SK-N-SH (cell line): Measurements from ENCODE around the gene NKAIN1. TPM values are rescaled to one million over a fixed set of nuclear protein-coding genes. Genes with fewer than 3 reads are reported as not detected.

Source experiments
- CTCF ChIA-PET: fragments of 300-600, 350-600 bp; formaldehyde crosslinking; extraction: SDS; loops from one replicate; lab custom pipeline; 2021; lab: Yijun Ruan, JAX
- POLR2A ChIA-PET: fragments of 350-600 bp; sonication (Branson Sonifier 250); formaldehyde crosslinking; extraction: SDS; loops from one replicate; lab custom pipeline; 2020; ENCODE audit warnings: antibody characterized with exemption, inconsistent platforms; lab: Yijun Ruan, JAX
- DNase-seq: peaks from one replicate; pipeline ENCODE4 v3.0.0; 2012
- H2AFZ ChIP-seq: fragments of 200-600 bp; sonication (generic); 2 replicates; pipeline ENCODE4 v1.8.1; 2016; ENCODE audit warnings: antibody characterized with exemption, mild to moderate bottlenecking, low read depth
- H3F3A ChIP-seq: fragments of 200-600 bp; sonication (generic); replicated peaks from 2 replicates; pipeline ENCODE3; 2016; ENCODE audit warnings: antibody characterized with exemption, mild to moderate bottlenecking; ENCODE audit not compliant: insufficient read depth
- H3K27ac ChIP-seq, 2 experiments: fragments of 200-500 bp in 1 of 2; fragments of 200-600 bp in 1 of 2; sonication (Bioruptor generic) in 1 of 2; sonication (generic), shearing (Covaris generic) in 1 of 2; 2 replicates each; pipeline versions ENCODE4 v1.5.1 to v1.6.1; 2014 to 2016; ENCODE audit warnings: low read depth in 2 of 2, inconsistent platforms in 1 of 2, low read length in 1 of 2, mild to moderate bottlenecking in 1 of 2, mixed read lengths in 1 of 2
- H3K27me3 ChIP-seq: fragments of 200-600 bp; sonication (generic), shearing (Covaris generic); 2 replicates; pipeline ENCODE4 v1.6.1; 2016; ENCODE audit warnings: mixed run types; ENCODE audit not compliant: insufficient read depth
- H3K36me3 ChIP-seq, 2 experiments: fragments of 200-500 bp in 1 of 2; fragments of 200-600 bp in 1 of 2; sonication (Bioruptor generic) in 1 of 2; sonication (generic) in 1 of 2; replicated peaks in 1 of 2; 2 replicates each; pipeline versions ENCODE3 to v1.5.1; 2014 to 2016; ENCODE audit warnings: low read length in 1 of 2, mild to moderate bottlenecking in 1 of 2; ENCODE audit not compliant: insufficient read depth in 2 of 2, control insufficient read depth in 1 of 2
- H3K4me1 ChIP-seq, 2 experiments: fragments of 200-500 bp in 1 of 2; fragments of 200-600 bp in 1 of 2; sonication (Bioruptor generic) in 1 of 2; sonication (generic), shearing (Covaris generic) in 1 of 2; 2 replicates each; pipeline versions ENCODE4 v1.5.1 to v1.6.1; 2014 to 2016; ENCODE audit warnings: low read depth in 1 of 2, low read length in 1 of 2, mixed run types in 1 of 2; ENCODE audit not compliant: insufficient read depth in 2 of 2, control insufficient read depth in 1 of 2
- H3K4me2 ChIP-seq: fragments of 200-600 bp; sonication (generic), shearing (Covaris generic); 2 replicates; pipeline ENCODE4 v1.6.1; 2017; ENCODE audit warnings: mixed run types
- H3K4me3 ChIP-seq, 2 experiments: fragments of 200-500 bp in 1 of 2; fragments of 200-600 bp in 1 of 2; sonication (Bioruptor generic) in 1 of 2; sonication (generic), shearing (Covaris generic) in 1 of 2; 2 replicates each; pipeline versions ENCODE4 v1.5.1 to v1.8.1; 2014 to 2016; ENCODE audit warnings: low read depth in 2 of 2, inconsistent platforms in 1 of 2, low read length in 1 of 2, mild to moderate bottlenecking in 1 of 2, mixed read lengths in 1 of 2, moderate library complexity in 1 of 2
- H3K79me2 ChIP-seq: fragments of 200-600 bp; sonication (generic); 2 replicates; pipeline ENCODE4 v1.8.1; 2017; ENCODE audit warnings: mild to moderate bottlenecking; ENCODE audit not compliant: insufficient read depth
- H3K9ac ChIP-seq: fragments of 200-600 bp; sonication (generic); 2 replicates; pipeline ENCODE4 v1.6.1; 2017; ENCODE audit warnings: mixed run types
- H3K9me2 ChIP-seq: fragments of 200-600 bp; sonication (generic); 2 replicates; pipeline ENCODE4 v1.6.1; 2017; ENCODE audit warnings: mixed run types
- H3K9me3 ChIP-seq: fragments of 200-600 bp; sonication (generic); 2 replicates; pipeline ENCODE4 v1.6.1; 2017; ENCODE audit warnings: mixed run types, mild to moderate bottlenecking, moderate library complexity
- H4K20me1 ChIP-seq: fragments of 200-600 bp; sonication (generic); 2 replicates; pipeline ENCODE4 v1.6.1; 2017; ENCODE audit warnings: mild to moderate bottlenecking, mixed run types; ENCODE audit not compliant: insufficient read depth
- CHD2 ChIP-seq: fragments of 150-350 bp; IDR thresholded peaks from 2 replicates; pipeline ENCODE4 v1.6.1; 2018; ENCODE audit warnings: low read length; ENCODE audit not compliant: partially characterized antibody
- ELF1 ChIP-seq: IDR thresholded peaks from 2 replicates; pipeline ENCODE4 v1.4.0; 2012
- EP300 ChIP-seq, 2 experiments: IDR thresholded peaks; 2 replicates each; pipeline versions ENCODE4 v1.4.0 to v1.6.1; 2012; ENCODE audit warnings: borderline replicate concordance in 1 of 2, low read depth in 1 of 2, low read length in 1 of 2
- EZH2phosphoT487 ChIP-seq: fragments of 200-600 bp; sonication (generic); IDR thresholded peaks from 2 replicates; pipeline ENCODE4 v1.6.1; 2017; ENCODE audit warnings: low read depth, mixed run types, mild to moderate bottlenecking, antibody characterized with exemption, moderate library complexity, borderline replicate concordance
- FOSL2 ChIP-seq: IDR thresholded peaks from 2 replicates; pipeline ENCODE4 v1.4.0; 2012; ENCODE audit warnings: low read depth, mild to moderate bottlenecking, moderate library complexity, borderline replicate concordance
- FOXM1 ChIP-seq: IDR thresholded peaks from 2 replicates; pipeline ENCODE4 v1.4.0; 2012; ENCODE audit warnings: low read depth, mild to moderate bottlenecking
- GABPA ChIP-seq: IDR thresholded peaks from 2 replicates; pipeline ENCODE4 v1.4.0; 2012; ENCODE audit warnings: low read depth, mild to moderate bottlenecking
- GATA2 ChIP-seq: sonication (generic); formaldehyde crosslinking; IDR thresholded peaks from 2 replicates; pipeline ENCODE4 v1.5.0; 2020; ENCODE audit warnings: mild to moderate bottlenecking, missing genetic modification reagents
- JUND ChIP-seq: IDR thresholded peaks from 2 replicates; pipeline ENCODE4 v1.4.0; 2012
- MXI1 ChIP-seq: IDR thresholded peaks from 2 replicates; pipeline ENCODE4 v1.6.1; 2012; ENCODE audit warnings: mild to moderate bottlenecking, low read depth, low read length, improper control_type of control experiment
- NFIC ChIP-seq: IDR thresholded peaks from 2 replicates; pipeline ENCODE4 v1.4.0; 2012; ENCODE audit warnings: borderline replicate concordance
- RAD21 ChIP-seq: IDR thresholded peaks from 2 replicates; pipeline ENCODE4 v1.6.1; 2012; ENCODE audit warnings: mild to moderate bottlenecking, low read length
- RCOR1 ChIP-seq: fragments of 150-350 bp; IDR thresholded peaks from 2 replicates; pipeline ENCODE4 v1.6.1; 2017; ENCODE audit warnings: antibody characterized with exemption, low read length
- RFX5 ChIP-seq: IDR thresholded peaks from 2 replicates; pipeline ENCODE4 v1.6.1; 2012; ENCODE audit warnings: mild to moderate bottlenecking, improper control_type of control experiment, low read length
- TAF1 ChIP-seq: IDR thresholded peaks from 2 replicates; pipeline ENCODE4 v1.6.1; 2012; ENCODE audit warnings: low read depth, mild to moderate bottlenecking, low read length, moderate library complexity, borderline replicate concordance
- YY1 ChIP-seq: IDR thresholded peaks from 2 replicates; pipeline ENCODE4 v1.4.0; 2012; ENCODE audit warnings: low read depth, mild to moderate bottlenecking
- WGBS: methylation state at CpG from one replicate; pipeline ENCODE4 v1.1.6; 2017; ENCODE audit warnings: low lambda C conversion rate; 5-methylcytosine and 5-hydroxymethylcytosine counted together
- polyA plus RNA-seq, 3 experiments: library from polyadenylated mRNA; depleted of rRNA; stranded (reverse); fragments of >200 nt; gene quantifications; 2 replicates each; pipeline ENCODE4 v1.2.3, GENCODE V29; 2012
- TF ChIP-seq, protein P1 (sequence below): IDR thresholded peaks from 2 replicates; pipeline ENCODE4 v1.4.0; 2012; ENCODE audit warnings: low read depth, borderline replicate concordance
- TF ChIP-seq, protein P2 (sequence below): IDR thresholded peaks from 2 replicates; pipeline ENCODE4 v1.4.0; 2012; ENCODE audit warnings: low read depth, borderline replicate concordance

Gene NKAIN1
- polyA plus RNA-seq, 1 of the 3 experiments (the other 2 are of a cell fraction), result 0.54 TPM

DNA sequence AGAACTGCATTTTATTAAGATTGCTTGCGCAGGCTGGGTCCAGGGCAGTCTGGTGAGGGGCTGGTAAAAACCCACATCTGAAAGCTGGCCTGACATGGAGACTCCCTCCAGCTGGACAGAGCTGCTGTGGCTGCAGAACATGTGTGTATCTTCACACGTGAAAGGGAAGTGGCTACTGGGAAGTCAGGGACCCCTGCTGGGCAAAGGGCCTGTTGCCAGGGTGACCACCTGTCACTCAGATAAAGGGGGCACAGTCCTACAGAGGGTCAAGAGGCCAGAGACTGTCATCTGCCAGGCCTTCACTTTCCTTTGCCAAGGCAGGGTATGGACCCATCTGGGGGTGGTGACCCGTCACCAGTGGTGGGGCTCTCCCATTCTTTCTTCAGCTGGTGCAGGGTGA is 17.5 kb downstream of the NKAIN1 start:
- no peak overlapping the region for H3K27ac ChIP-seq
- no peaks in the 10 kb centered on the region for H3K9me2 ChIP-seq
- CTCF ChIA-PET, result interaction anchor here (0.6 to 2.3 kb wide), 3 partner anchors 32 to 110 kb away, joined by 3 to 10 read pairs (median 3); no protein-coding TSS in a partner anchor
- no peak overlapping the region for H3K4me2 ChIP-seq
- H3K4me1 ChIP-seq, result peaks cover 0 to 28% of the 10 kb centered on the region in 2 experiments; a peak in 1 of 4 replicates
- H3K9me3 ChIP-seq, result no peaks in the 10 kb centered on the region
- no peaks in the 10 kb centered on the region for H3K36me3 ChIP-seq
- no peaks in the 10 kb centered on the region for H3F3A ChIP-seq
- H3K9ac ChIP-seq, result no peak overlapping the region
- 76% methylated on average over 3 of the region's 3 CpGs for WGBS
- H4K20me1 ChIP-seq, result no peaks in the 10 kb centered on the region
- H3K4me3 ChIP-seq, result no peak overlapping the region
- POLR2A ChIA-PET, result no interaction called here
- peaks cover 5% of the 10 kb centered on the region; the same call in 1 of the 2 replicates for H3K27me3 ChIP-seq
- no peaks in the 10 kb centered on the region for H3K79me2 ChIP-seq
- DNase-seq, result no peak
- no peak for TF ChIP-seq GATA2 (CRISPR knock-in tag)
- TF ChIP-seq, protein P1, sequence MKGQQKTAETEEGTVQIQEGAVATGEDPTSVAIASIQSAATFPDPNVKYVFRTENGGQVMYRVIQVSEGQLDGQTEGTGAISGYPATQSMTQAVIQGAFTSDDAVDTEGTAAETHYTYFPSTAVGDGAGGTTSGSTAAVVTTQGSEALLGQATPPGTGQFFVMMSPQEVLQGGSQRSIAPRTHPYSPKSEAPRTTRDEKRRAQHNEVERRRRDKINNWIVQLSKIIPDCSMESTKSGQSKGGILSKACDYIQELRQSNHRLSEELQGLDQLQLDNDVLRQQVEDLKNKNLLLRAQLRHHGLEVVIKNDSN, result no peak
- H2AFZ ChIP-seq, result no peak overlapping the region

DNA sequence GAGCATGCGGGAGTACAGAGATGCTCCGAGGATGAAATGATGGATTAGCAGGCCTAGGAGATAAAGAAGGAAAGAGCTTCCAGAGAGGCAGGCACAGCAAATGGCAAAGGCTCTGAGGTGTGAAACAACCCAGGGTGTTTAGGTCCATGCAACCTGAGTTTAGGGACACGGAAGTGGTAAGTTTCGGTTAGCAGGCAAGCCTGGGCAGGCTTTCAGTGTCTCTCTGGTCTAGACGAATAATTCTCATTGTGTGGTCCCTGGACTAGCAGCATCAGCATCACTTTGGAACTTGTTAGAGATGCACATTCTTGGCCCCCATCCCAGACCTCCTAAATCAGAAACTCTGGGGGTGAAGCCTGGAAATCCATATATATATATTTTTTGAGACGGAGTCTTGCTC is 18.6 kb downstream of the NKAIN1 start:
- H3K9me2 ChIP-seq, result no peaks in the 10 kb centered on the region
- no peaks in the 10 kb centered on the region for H4K20me1 ChIP-seq
- POLR2A ChIA-PET, result no interaction called here
- no peaks in the 10 kb centered on the region for H3F3A ChIP-seq
- no peak overlapping the region for H3K27ac ChIP-seq
- WGBS, result 87% methylated on average over 6 of the region's 6 CpGs
- H3K9me3 ChIP-seq, result no peaks in the 10 kb centered on the region
- H3K36me3 ChIP-seq, result no peaks in the 10 kb centered on the region
- no peak overlapping the region for H2AFZ ChIP-seq
- TF ChIP-seq, protein P1, result no peak
- TF ChIP-seq YY1 (no peak), NFIC (no peak)
- TF ChIP-seq, all 33 proteins: peak for 0
- CTCF ChIA-PET, result interaction anchor here (0.6 to 2.3 kb wide), 2 partner anchors 37 to 256 kb away, joined by 3 to 10 read pairs; no protein-coding TSS in a partner anchor
- Histone ChIP-seq H3K79me2 (no peaks in the 10 kb centered on the region), H3K9ac (no peak overlapping the region), H3K4me3 (no peak overlapping the region), H3K4me1 (peaks cover 0 to 32% of the 10 kb centered on the region in 2 experiments; a peak in 1 of 4 replicates), H3K27me3 (peaks cover 5% of the 10 kb centered on the region; the same call in 1 of the 2 replicates), H3K4me2 (no peak overlapping the region)
- DNase-seq, result no peak

DNA sequence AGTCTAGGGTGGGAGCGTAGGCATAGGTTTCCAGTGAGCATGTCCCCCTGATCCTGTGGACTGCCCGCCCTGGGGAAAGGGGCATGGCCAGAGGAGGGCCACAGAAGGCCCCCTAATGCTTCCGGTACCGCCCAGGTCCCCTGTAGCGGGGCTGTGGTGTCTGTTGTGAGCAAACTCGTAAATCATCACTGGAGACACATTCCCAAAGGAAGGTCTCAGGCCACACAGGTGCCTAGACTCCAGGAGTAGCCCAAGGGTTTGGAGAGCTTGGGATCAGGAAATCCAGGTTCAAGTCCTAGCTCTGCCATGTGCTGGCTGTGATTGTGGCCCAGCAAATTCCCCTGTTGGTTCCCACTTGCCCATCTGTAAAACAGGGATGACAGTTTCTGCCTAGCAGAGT is 20.2 kb downstream of the NKAIN1 start:
- Histone ChIP-seq H4K20me1 (no peaks in the 10 kb centered on the region), H3F3A (no peaks in the 10 kb centered on the region), H3K9ac (no peak overlapping the region), H3K4me3 (no peak overlapping the region), H3K36me3 (no peaks in the 10 kb centered on the region), H3K4me1 (peaks cover 0 to 48% of the 10 kb centered on the region in 2 experiments; a peak in 2 of 4 replicates), H3K79me2 (no peaks in the 10 kb centered on the region), H3K27ac (no peak overlapping the region), H2AFZ (no peak overlapping the region), H3K9me2 (no peaks in the 10 kb centered on the region), H3K9me3 (no peaks in the 10 kb centered on the region), H3K27me3 (no peaks in the 10 kb centered on the region; the same call in 1 of the 2 replicates), H3K4me2 (no peak overlapping the region)
- 66% methylated on average over 5 of the region's 6 CpGs for WGBS
- CTCF ChIA-PET, result interaction anchor here (1.1 to 1.9 kb wide), 3 partner anchors 8 to 13 kb away, joined by 4 to 8 read pairs (median 5); no protein-coding TSS in a partner anchor
- POLR2A ChIA-PET, result no interaction called here
- no peak for DNase-seq
- TF ChIP-seq, protein P2, sequence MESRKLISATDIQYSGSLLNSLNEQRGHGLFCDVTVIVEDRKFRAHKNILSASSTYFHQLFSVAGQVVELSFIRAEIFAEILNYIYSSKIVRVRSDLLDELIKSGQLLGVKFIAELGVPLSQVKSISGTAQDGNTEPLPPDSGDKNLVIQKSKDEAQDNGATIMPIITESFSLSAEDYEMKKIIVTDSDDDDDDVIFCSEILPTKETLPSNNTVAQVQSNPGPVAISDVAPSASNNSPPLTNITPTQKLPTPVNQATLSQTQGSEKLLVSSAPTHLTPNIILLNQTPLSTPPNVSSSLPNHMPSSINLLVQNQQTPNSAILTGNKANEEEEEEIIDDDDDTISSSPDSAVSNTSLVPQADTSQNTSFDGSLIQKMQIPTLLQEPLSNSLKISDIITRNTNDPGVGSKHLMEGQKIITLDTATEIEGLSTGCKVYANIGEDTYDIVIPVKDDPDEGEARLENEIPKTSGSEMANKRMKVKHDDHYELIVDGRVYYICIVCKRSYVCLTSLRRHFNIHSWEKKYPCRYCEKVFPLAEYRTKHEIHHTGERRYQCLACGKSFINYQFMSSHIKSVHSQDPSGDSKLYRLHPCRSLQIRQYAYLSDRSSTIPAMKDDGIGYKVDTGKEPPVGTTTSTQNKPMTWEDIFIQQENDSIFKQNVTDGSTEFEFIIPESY, result no peak
- TF ChIP-seq TAF1 (no peak), CHD2 (no peak), RAD21 (no peak), EP300 (IDR thresholded peaks at IDR 0.05; ENCODE audit: borderline replicate concordance in 1 of 2, low read depth in 1 of 2, low read length in 1 of 2) (no peak), YY1 (no peak), EZH2phosphoT487 (no peak), MXI1 (no peak), FOXM1 (no peak), RFX5 (no peak), JUND (no peak), RCOR1 (no peak), ELF1 (no peak), FOSL2 (no peak), GABPA (no peak)
- TF ChIP-seq, protein P1, result no peak
